ENCODE results near the gene INTS11.

Gene INTS11

DNA sequence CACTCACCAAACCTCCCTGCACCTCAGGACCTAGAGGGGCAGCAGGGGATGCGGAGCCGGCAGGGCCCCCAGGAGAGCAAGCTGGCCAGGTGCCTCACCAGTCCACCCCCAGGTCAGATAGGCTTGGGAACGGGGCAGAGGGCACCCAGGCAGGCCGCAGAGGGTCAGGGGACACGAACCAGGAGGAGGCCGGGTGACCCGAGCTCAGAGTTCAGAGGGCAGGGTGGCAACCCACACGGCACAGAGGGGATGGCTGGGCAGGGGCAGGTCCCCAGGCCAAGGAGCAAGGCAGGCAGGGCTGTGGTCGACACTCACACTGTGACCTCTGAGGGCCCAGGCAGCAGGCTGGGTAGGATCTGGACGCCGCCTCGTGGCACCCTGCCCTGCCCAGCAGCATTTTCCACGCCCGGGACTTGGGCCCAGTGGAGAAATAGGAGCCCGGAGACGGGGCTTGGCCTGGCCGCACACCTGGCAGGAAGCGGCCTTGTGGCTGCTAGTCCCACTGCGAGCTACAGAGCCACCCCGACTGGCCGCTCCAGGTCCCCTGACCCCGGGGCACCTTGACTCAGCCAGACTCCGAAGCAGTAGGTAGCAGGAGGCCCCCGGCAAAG, 19.5 kb upstream of the INTS11 start:
- DNase-seq (ENCODE audit: low read depth): no peak

DNA sequence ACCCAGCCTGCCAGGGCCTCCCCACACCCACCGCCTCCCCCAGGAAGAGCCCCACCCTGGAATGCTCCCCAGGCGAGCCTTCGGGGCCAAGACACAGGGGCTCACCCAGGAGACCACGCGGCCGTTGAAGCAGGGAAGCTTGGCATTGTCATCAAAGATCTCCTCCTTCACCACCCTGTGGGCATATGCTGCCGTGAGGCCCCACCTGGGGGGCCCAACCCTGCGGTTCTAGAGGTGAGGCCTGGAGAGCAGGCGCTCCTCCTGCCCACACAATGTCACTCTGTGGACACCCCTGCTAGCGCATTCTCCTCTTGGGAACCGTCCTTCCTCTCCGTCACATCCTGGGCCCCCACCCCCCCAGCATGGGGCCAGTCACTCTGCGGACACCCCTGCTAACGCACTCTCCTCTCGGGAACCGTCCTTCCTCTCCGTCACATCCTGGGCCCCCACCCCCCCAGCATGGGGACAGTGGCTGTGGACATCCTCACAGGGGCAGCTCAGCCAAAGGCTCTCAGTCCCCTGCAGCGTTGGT, 18.2 kb upstream of the INTS11 start:
- DNase-seq (ENCODE audit: low read depth): no peak

DNA sequence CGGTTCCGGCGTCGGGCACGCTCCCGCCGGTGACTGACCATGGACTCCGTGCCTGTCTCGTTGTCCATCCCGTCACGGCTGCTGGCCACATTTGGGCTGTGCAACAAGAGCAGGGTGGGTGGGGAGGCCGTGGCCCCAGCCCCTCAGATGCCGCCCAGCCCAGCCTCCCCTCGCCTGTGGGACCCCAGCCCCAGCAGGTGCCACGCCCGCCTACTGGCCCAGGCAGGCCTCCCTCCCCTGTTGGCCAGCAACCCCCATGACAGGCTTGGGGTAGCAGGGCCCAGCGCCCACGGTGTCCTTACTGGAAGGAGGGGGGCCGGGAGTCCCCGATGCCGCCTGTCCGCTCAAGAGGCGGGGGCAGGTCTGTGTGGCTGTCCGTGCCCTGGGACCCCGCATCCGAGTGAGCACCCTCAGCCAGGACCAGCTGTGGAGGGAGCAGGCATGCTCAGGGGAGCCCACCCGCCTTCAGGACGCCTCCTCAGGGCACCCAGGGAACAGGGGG, 17.7 kb upstream of the INTS11 start:
- DNase-seq (ENCODE audit: low read depth): no peak

DNA sequence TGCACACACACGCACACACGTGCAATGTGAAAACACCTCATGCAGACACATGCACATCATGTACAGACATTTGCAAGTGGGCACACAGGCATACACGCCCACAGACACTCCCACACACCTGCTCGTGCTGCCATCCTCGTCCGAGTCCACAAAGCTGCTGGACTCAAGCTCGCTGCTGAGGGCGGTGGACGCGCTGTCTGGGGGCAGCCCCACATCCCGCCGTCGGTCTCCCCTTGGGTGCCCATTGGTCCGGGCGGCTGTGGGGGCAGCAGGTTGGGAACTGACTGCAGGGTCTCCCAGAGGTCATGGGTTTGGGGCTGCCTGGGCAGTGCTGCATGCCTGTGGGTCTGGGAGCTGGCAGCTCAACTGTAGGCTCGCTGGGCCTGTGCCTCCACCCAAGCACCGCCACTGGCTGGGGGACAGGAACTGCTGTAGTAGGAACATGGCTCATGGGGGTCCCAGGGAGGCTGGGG, 17.1 kb upstream of the INTS11 start:
- no peak for DNase-seq (ENCODE audit: low read depth)

DNA sequence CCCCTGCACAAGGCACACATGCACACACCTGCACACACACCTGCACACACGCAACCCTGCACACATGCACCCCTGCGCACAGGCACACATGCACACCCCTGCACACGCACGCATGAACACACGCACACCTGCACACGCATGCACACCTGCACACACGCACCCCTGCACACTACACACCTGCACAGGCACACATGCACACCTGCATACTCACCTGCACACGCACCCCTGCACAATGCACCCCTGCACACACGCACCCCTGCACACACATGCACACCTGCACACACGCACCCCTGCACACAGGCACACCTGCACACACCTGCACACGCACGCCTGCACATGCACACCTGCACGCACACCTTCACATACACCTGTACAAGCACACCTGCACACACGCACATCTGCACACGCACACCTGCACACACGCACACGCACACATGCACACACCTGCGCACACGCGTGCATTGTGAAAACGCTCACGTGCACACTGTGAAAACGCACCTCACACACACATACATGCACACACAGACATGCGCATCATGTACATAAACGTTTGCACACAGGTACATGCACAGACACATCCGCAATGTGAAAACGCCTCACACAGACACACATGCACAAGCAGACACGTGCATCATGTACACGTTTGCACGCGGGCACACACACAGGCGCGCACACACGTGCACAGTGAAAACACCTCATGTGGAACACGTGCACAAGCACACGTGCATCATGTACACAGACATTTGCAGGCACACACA, 16.5 kb upstream of the INTS11 start:
- no peak for DNase-seq (ENCODE audit: low read depth)

DNA sequence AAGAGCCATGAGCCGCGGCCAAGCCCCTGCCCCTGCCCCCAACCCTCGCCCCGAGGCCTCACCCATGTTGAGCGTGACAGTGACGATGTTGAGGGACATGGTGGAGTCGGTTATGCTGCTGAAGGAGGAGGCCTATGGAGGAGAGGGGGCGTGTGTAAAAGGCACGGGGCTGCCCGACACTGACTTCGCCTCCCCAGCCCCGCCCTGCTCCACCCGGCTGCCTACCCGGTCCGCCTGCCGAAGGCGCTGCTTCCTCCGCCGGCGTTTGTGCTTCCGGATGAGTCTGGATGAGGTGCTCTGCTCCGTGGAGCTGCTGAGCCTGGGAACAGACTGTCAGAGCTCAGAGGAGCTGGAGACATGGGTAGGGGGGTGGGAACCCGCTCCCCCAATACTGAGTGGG, 15.7 kb upstream of the INTS11 start:
- no peak for DNase-seq (ENCODE audit: low read depth)

DNA sequence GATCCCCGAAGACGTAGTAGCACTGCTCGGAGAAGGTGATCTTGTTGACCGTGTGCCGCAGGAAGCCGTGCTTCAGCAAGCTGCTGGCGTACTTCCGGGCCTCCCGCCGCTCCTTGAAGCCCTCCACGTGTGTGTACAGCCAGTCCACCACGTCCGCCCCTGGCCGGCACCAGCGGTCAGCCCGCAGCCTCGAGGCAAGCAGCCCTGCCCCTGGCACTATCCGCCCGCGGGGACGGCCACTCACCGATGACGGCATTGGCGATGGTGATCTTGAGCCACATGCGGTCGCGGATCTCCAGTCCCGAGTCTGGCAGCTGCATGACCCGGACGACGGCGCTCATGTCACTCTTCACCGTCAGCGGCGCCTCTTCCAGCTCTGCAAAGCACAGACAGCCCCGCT, 13.8 kb upstream of the INTS11 start:
- DNase-seq (ENCODE audit: low read depth): no peak

DNA sequence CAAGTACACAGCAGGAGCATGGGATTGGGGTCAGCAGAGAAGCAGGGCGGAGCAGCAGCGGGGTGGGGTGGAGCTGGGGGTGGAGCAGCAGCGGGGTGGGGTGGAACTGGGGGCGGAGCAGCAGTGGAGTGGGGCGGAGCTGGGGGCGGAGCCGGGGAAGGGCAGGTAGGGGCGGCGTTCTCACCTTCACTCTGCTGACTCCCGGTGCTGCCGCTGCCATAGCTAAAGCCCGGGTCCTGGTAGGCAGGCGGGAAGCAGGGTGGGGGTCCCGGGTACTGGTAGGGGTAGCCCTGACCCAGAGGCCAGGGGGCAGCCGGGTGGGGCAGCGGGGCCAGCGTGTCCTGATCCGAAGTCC, 13.3 kb upstream of the INTS11 start:
- no peak for DNase-seq (ENCODE audit: low read depth)

DNA sequence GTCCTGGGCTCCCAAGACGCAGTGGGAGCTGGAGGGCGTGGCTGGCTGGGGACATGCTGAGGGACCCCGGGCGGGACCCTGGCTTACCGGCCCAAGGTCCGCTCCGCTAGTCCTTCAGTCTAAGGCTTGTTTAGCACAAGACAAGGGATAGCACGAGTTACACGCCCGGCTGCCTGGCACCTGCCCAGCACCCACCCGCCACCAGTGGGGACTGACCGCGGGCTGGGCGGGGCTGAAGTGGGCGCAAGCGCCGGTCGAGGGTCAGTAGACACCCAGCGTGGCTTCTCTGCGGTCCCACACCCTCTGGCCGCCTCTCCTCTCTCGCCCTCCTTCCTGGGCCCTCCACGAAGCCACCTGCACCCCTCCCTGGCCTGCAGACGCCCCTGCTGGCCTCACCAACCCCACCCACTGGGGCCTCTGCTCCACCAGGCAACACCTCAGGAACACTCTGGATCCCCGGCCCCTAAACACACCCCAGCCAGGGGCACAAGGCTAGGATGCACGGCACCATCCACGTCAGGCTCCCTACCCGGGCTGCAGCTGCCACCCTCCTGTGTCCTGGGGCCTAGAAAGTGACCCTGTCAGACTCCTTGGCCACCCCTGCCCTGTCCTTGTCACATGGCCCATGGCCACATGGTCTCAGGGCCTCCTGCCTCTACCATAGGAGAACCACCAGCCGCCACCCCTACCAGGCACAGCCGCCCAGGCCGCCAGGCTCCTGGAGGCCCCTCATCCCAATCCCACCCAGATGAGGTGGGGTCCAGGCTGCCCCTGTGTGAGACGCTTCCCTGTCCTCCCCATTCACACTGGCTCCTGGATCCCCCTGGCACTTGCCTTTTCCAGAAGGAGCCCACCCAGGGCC, 12.7 kb upstream of the INTS11 start:
- DNase-seq (ENCODE audit: low read depth): no peak

DNA sequence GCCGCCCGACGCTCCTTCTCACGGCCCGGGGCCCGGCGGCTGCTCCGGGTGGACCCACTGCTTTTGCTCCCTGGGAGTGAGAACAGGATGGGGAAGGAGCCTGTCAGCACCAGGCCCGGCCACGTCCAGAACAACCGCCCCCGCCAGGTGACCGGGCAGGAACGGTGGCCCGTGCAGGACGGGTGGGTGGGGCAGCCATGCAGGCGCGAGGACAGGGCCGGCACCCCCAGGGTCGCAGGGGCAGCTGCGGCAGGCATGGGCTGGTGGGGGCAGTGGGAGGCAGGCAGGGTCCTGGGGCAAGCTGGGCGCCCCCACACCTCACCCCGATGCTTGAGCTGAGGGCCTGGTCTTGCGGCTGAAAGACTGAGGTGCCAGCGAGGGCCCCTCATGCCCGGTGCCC, 12.0 kb upstream of the INTS11 start:
- no peak for DNase-seq (ENCODE audit: low read depth)

DNA sequence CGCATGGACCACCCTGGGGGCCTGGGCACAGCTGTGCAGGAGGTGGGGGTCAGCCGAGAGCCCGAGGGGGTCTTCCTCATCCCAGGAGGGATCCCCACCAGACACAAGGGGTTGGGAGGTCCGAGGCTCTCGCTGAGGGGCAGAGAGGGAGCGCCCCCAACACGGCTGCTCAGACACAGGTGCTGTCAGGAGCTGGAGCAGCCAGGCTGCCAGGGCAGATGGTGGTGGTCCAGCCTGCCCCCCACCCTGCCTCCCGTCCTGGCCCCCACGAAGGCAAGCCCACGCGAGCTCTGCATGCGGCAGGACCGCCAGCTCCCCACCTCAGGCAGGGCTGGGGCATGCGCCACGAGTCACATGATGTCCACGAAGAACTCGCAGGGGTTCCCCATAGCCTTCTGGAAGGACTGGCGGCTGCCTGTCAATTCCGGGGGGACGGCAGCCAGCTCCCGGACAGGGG, 11.4 kb upstream of the INTS11 start:
- no peak for DNase-seq (ENCODE audit: low read depth)

DNA sequence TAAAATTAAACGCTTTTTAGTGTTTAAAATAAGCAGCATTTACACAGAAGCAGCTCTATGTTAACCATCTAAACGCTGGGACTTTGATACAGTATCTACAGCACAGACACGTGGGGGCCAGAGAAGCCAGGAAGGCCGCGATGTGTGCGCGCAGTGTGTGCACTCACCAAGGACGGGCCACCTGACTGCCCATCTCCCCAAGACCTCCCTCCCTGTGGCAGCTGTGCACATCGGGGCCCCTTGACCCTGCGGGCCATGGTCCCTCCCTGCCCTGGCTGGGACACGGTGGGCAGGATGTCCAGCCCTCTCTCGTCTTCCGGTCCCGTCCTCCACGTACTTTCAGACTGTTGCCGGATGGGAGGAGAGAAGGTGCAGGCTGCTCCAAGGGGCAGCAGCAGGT, 10.8 kb upstream of the INTS11 start:
- DNase-seq (ENCODE audit: low read depth): no peak

DNA sequence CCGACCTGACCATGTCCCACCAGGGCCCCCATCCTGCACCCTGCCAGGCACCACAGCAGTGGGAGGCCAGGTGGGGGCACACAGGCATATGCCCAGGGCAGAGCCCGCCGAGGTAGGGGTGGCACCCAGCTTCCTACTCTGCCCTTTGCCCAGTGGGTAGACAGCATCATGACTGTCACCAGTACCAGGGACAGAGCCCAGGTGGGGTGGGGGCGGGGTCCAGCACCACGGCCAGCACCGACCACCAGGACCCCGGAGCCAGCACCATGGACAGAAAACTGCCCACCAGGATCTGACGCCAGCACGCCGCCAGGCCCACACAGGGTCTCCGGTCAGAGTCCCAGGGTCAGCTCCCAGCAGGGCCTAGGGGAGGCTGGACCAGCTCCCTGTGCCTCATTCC, 10.4 kb upstream of the INTS11 start:
- no peak for DNase-seq (ENCODE audit: low read depth)

DNA sequence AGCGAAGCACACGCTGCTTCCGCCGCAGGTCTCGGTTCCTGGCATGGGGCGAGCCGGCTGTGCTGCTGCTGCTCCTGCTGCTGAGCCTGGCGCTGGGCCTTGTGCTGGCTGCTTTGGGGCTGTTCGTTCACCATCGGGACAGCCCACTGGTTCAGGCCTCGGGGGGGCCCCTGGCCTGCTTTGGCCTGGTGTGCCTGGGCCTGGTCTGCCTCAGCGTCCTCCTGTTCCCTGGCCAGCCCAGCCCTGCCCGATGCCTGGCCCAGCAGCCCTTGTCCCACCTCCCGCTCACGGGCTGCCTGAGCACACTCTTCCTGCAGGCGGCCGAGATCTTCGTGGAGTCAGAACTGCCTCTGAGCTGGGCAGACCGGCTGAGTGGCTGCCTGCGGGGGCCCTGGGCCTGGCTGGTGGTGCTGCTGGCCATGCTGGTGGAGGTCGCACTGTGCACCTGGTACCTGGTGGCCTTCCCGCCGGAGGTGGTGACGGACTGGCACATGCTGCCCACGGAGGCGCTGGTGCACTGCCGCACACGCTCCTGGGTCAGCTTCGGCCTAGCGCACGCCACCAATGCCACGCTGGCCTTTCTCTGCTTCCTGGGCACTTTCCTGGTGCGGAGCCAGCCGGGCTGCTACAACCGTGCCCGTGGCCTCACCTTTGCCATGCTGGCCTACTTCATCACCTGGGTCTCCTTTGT, 9.2 kb upstream of the INTS11 start:
- no peak for DNase-seq (ENCODE audit: low read depth)

DNA sequence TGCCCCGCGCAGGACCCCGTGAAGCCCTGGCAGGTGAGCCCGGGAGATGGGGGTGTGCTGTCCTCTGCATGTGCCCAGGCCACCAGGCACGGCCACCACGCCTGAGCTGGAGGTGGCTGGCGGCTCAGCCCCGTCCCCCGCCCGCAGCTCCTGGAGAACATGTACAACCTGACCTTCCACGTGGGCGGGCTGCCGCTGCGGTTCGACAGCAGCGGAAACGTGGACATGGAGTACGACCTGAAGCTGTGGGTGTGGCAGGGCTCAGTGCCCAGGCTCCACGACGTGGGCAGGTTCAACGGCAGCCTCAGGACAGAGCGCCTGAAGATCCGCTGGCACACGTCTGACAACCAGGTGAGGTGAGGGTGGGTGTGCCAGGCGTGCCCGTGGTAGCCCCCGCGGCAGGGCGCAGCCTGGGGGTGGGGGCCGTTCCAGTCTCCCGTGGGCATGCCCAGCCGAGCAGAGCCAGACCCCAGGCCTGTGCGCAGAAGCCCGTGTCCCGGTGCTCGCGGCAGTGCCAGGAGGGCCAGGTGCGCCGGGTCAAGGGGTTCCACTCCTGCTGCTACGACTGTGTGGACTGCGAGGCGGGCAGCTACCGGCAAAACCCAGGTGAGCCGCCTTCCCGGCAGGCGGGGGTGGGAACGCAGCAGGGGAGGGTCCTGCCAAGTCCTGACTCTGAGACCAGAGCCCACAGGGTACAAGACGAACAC, 8.5 kb upstream of the INTS11 start:
- DNase-seq (ENCODE audit: low read depth): no peak

DNA sequence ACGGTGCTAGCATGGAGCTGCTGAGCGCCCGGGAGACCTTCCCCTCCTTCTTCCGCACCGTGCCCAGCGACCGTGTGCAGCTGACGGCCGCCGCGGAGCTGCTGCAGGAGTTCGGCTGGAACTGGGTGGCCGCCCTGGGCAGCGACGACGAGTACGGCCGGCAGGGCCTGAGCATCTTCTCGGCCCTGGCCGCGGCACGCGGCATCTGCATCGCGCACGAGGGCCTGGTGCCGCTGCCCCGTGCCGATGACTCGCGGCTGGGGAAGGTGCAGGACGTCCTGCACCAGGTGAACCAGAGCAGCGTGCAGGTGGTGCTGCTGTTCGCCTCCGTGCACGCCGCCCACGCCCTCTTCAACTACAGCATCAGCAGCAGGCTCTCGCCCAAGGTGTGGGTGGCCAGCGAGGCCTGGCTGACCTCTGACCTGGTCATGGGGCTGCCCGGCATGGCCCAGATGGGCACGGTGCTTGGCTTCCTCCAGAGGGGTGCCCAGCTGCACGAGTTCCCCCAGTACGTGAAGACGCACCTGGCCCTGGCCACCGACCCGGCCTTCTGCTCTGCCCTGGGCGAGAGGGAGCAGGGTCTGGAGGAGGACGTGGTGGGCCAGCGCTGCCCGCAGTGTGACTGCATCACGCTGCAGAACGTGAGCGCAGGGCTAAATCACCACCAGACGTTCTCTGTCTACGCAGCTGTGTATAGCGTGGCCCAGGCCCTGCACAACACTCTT, 7.7 kb upstream of the INTS11 start:
- no peak for DNase-seq (ENCODE audit: low read depth)

DNA sequence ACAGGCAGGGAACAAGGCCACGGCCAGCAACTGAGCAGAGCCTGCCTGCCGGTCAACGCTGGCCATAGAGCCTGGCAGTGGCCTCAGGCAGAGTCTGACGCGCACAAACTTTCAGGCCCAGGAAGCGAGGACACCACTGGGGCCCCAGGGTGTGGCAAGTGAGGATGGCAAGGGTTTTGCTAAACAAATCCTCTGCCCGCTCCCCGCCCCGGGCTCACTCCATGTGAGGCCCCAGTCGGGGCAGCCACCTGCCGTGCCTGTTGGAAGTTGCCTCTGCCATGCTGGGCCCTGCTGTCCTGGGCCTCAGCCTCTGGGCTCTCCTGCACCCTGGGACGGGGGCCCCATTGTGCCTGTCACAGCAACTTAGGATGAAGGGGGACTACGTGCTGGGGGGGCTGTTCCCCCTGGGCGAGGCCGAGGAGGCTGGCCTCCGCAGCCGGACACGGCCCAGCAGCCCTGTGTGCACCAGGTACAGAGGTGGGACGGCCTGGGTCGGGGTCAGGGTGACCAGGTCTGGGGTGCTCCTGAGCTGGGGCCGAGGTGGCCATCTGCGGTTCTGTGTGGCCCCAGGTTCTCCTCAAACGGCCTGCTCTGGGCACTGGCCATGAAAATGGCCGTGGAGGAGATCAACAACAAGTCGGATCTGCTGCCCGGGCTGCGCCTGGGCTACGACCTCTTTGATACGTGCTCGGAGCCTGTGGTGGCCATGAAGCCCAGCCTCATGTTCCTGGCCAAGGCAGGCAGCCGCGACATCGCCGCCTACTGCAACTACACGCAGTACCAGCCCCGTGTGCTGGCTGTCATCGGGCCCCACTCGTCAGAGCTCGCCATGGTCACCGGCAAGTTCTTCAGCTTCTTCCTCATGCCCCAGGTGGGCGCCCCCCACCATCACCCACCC, 6.9 kb upstream of the INTS11 start, which contains the start of gene TAS1R3:
Gene TAS1R3 (plus strand): TSS at position 213 of the 898 bp plus-strand sequence. CDS start 66 bp downstream, at position 279.
- DNase-seq (ENCODE audit: low read depth): no peak

DNA sequence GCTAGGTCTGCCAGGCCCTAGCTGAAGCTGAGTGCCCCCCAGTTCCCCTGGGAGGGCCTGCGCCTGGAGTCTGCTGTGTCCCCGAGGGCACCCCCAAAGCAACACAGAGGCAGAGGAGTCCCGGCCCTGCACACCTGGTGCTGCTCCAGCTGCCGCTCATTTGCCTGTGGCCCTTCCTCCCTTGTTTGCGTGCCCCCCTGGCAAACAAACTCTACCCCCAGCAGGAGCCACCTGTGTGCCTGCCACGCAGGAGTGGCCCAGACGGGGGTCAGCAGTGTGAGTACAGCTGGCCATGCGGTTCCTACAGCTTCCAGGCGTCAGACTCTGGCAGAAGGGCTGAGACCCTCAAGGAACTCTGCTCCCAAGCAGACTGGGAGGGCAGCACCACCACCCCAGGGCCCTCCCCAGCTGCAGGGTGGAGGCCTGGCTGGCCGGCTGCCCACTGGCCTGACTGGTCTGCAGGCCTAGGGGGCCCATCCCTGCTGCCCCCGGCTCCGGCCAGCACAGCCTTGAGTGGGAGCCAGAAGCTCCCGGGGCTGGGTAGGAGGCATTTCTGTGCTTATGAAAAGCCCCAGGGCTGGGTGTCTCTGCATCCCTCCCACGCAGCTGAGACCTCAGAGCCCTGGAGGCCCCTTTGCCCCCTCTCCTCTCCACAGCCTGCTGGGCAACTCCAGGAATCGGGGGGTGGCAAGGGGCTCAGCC, 6.1 kb upstream of the INTS11 start:
- DNase-seq (ENCODE audit: low read depth): no peak

Measured in iris pigment epithelial cell (primary cell).